Glutamatergic neuron (in vitro differentiated cells): ENCODE measurements around the gene ZNF605. TPM values are rescaled to one million over a fixed set of nuclear protein-coding genes. Genes with fewer than 3 reads are reported as not detected.
"Not testable (repeated sequence)": the region's sequence is repeated elsewhere in the genome, so short reads cannot be mapped to it uniquely, and the experiment has no call there.

Experiments used
- DNase-seq: peaks from one replicate; pipeline ENCODE4 v3.0.0; 2022
- H3K27ac Mint-ChIP-seq: one replicate; pipeline ENCODE4 v1.8.0; 2020; ENCODE audit warnings: mild to moderate bottlenecking, mixed read lengths, inconsistent platforms; ENCODE audit not compliant: unreplicated experiment
- H3K27me3 Mint-ChIP-seq: one replicate; pipeline ENCODE4 v1.8.0; 2020; ENCODE audit warnings: mild to moderate bottlenecking, moderate library complexity, mixed read lengths, inconsistent platforms; ENCODE audit not compliant: unreplicated experiment
- H3K36me3 Mint-ChIP-seq: one replicate; pipeline ENCODE4 v1.8.0; 2020; ENCODE audit warnings: mild to moderate bottlenecking, mixed read lengths, inconsistent platforms; ENCODE audit not compliant: unreplicated experiment
- H3K4me1 Mint-ChIP-seq: one replicate; pipeline ENCODE4 v1.8.0; 2020; ENCODE audit warnings: mild to moderate bottlenecking, low read depth, mixed read lengths, inconsistent platforms; ENCODE audit not compliant: unreplicated experiment
- H3K4me3 Mint-ChIP-seq: one replicate; pipeline ENCODE4 v1.8.0; 2020; ENCODE audit warnings: mild to moderate bottlenecking, mixed read lengths, inconsistent platforms; ENCODE audit not compliant: unreplicated experiment
- H3K9me3 Mint-ChIP-seq: one replicate; pipeline ENCODE4 v1.8.0; 2020; ENCODE audit warnings: mild to moderate bottlenecking, moderate library complexity, mixed read lengths, inconsistent platforms; ENCODE audit not compliant: unreplicated experiment
- CTCF ChIP-seq: fragments of 200-600 bp; sonication (generic); IDR thresholded peaks from one replicate; pipeline ENCODE4 v1.5.0; 2021; ENCODE audit not compliant: partially characterized antibody, unreplicated experiment
- long read RNA-seq: library from polyadenylated mRNA; unstranded; transcript quantifications from one replicate; pipeline ENCODE4 v2.0.0, GENCODE V29; 2020; ENCODE audit not compliant: unreplicated experiment
- total RNA-seq: library from RNA; stranded (reverse); fragmentation: NEBNext Ultra II Directional; extraction: Animal tissue kit (Norgen Biotek cat#: 25700); gene quantifications from one replicate; pipeline ENCODE4 v1.2.1, GENCODE V29; 2021; ENCODE audit not compliant: unreplicated experiment

The ZNF605 gene
- total RNA-seq = 21.7 TPM
- long read RNA-seq, partial matches to known transcripts = 0 of 7 reads
- long read RNA-seq, other reads (novel, unspliced or antisense) = 6 of 7 reads

- no peak for TF ChIP-seq CTCF
- peak; percentile 93 for DNase-seq
- peaks cover 41% of the 10 kb centered on the region for H3K9me3 Mint-ChIP-seq
- H3K36me3 Mint-ChIP-seq = peaks cover 33% of the 10 kb centered on the region
- H3K27ac Mint-ChIP-seq = peak within 1 kb of the TSS; percentile 90
- H3K27me3 Mint-ChIP-seq = peaks cover 29% of the 10 kb centered on the region
- peaks cover 8% of the 10 kb centered on the region for H3K4me1 Mint-ChIP-seq
- peak within 1 kb of the TSS; percentile 90 for H3K4me3 Mint-ChIP-seq
These were observed at the start of gene ZNF605 for GRCh38 chr12:132956011-132956788. ZNF605 (minus strand) TSS chr12:132956306; CDS start chr12:132945635, 10,671 bp downstream.

GRCh38 chr12:132998741-132999140 is 42.6 kb upstream of the ZNF605 start:
- peaks cover 40% of the 10 kb centered on the region for H3K36me3 Mint-ChIP-seq
- no peaks in the 10 kb centered on the region for H3K4me1 Mint-ChIP-seq
- H3K9me3 Mint-ChIP-seq = peaks cover 22% of the 10 kb centered on the region
- H3K4me3 Mint-ChIP-seq = no peak overlapping the region
- no peak for DNase-seq
- H3K27me3 Mint-ChIP-seq = peaks cover 3% of the 10 kb centered on the region
- H3K27ac Mint-ChIP-seq = no peak overlapping the region
- no peak for TF ChIP-seq CTCF

GRCh38 chr12:132986885-132987225 is 30.7 kb upstream of the ZNF605 start:
- H3K27me3 Mint-ChIP-seq = peaks cover 6% of the 10 kb centered on the region
- H3K4me1 Mint-ChIP-seq = peaks cover 3% of the 10 kb centered on the region
- DNase-seq = no peak
- H3K27ac Mint-ChIP-seq = peak overlapping the region; percentile 50
- peak overlapping the region; percentile 84 for H3K4me3 Mint-ChIP-seq
- no peak for TF ChIP-seq CTCF
- peaks cover 7% of the 10 kb centered on the region for H3K9me3 Mint-ChIP-seq
- H3K36me3 Mint-ChIP-seq = peaks cover 30% of the 10 kb centered on the region

GRCh38 chr12:132986001-132986884 is 30.1 kb upstream of the ZNF605 start, which contains the start of gene ZNF26:
ZNF26 (plus strand) TSS chr12:132986367; CDS start chr12:132986841, 474 bp downstream.
- Mint-ChIP-seq H3K4me1 (peaks cover 3% of the 10 kb centered on the region), H3K27ac (peak within 1 kb of the TSS; percentile 92), H3K4me3 (peak within 1 kb of the TSS; percentile 84), H3K9me3 (peaks cover 7% of the 10 kb centered on the region), H3K27me3 (peaks cover 6% of the 10 kb centered on the region), H3K36me3 (peaks cover 30% of the 10 kb centered on the region)
- TF ChIP-seq CTCF = no peak
- peak; percentile 88 for DNase-seq

- DNase-seq = peak; percentile 35
- H3K27ac Mint-ChIP-seq, H3K27me3 Mint-ChIP-seq, H3K4me1 Mint-ChIP-seq, H3K4me3 Mint-ChIP-seq, H3K9me3 Mint-ChIP-seq: not testable (repeated sequence)
- peaks cover 12% of the 10 kb centered on the region for H3K36me3 Mint-ChIP-seq
These were observed 20.8 kb upstream of the ZNF605 start for GRCh38 chr12:132976870-132977269.
